Activated T-helper 1 cell treated with Interleukin-2 at 50 U/mL for 16 hours (primary cell): Measurements from ENCODE around the gene ADORA1.

Source experiments
- DNase-seq: peaks from one replicate; pipeline ENCODE4 v3.0.0-alpha.2; 2020; ENCODE audit warnings: low read depth

The ADORA1 gene

GRCh38 chr1:203216274-203217138, 89.0 kb downstream of the ADORA1 start:
- DNase-seq, result peak; percentile 17
